SW 1271 (cell line): ENCODE measurements around the gene IGF2R.
"Not testable (repeated sequence)": the region's sequence is repeated elsewhere in the genome, so short reads cannot be mapped to it uniquely, and the experiment has no call there.

Experiments used
- DNase-seq, 2 experiments: peaks; one replicate each; lab custom pipeline; 2025; lab: John Stamatoyannopoulos, UW

IGF2R gene

GRCh38 chr6:160137989-160138835 is 169.3 kb downstream of the IGF2R start:
- DNase-seq = peak in 1 of 2 experiments; percentile 35

- DNase-seq = no peak
Observed at GRCh38 chr6:160138839-160139419, 170.0 kb downstream of the IGF2R start.

GRCh38 chr6:160139420-160139851 is 170.6 kb downstream of the IGF2R start:
- DNase-seq = peak in 1 of 2 experiments; percentile 7

GRCh38 chr6:160140493-160140892 is 171.6 kb downstream of the IGF2R start:
- not testable (repeated sequence) for DNase-seq

GRCh38 chr6:160141001-160141726 is 172.3 kb downstream of the IGF2R start:
- no peak for DNase-seq

- DNase-seq = no peak
Observed at GRCh38 chr6:160142115-160142715, 173.3 kb downstream of the IGF2R start.

GRCh38 chr6:160146454-160147145 is 177.7 kb downstream of the IGF2R start:
- no peak for DNase-seq

GRCh38 chr6:160147146-160147536 is 178.3 kb downstream of the IGF2R start:
- DNase-seq = no peak

GRCh38 chr6:160154471-160154870 is 185.6 kb downstream of the IGF2R start:
- DNase-seq = no peak

GRCh38 chr6:160156842-160157241 is 188.0 kb downstream of the IGF2R start:
- no peak for DNase-seq

GRCh38 chr6:160160450-160160849 is 191.6 kb downstream of the IGF2R start:
- no peak for DNase-seq
